Measurements from ENCODE around the gene CTDSP2.

Gene CTDSP2, protein sequence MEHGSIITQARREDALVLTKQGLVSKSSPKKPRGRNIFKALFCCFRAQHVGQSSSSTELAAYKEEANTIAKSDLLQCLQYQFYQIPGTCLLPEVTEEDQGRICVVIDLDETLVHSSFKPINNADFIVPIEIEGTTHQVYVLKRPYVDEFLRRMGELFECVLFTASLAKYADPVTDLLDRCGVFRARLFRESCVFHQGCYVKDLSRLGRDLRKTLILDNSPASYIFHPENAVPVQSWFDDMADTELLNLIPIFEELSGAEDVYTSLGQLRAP
- 53.7 to 281 (median 102) reads per million in 9 experiments for total RNA-seq

DNA sequence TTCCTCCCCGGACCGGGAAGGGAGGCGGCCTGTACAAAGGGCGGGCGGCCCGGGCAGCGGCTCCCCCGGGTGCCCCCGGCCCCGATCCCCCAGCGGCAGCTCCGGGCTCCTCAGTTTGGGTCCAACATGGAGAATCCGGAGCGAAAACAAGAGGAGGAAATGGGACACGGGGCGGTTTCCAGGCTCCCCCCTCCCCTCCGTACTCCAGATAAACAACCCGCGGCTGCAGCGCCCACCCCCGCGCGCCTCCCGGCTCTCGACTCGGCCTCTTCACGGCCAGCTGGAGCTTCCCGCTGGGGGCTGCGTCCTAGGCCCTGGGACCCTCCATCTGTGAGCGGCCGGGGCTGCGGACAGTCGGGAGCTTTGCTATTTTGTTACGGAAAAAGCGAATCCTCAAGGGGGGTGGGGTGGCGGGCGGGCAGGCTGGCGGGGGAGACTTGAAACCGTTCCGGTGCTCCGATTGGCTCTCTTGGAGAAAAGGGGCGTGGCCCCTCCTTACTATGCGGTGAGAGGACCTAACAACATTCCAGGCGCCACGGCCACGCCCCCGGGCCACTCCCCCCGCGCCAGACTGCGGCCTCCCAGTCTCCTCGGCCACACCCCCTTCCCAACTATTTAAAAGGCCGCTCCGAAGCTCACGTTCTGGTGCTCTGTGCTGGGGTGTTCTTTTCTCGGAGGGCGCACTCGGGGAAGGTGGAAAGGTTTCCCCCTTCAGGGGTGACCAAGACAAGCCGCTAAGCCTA lies at the start of gene CTDSP2:
Gene CTDSP2, minus strand, starts transcription at position 153 of the 743 bp plus-strand sequence. CDS start 294 bp downstream, outside the sequence.
- peak; percentile 30 for ATAC-seq (replicated peaks)
- DNase-seq, result peak; percentile 58 to 68 (median 60)
- H3K9me3 Mint-ChIP-seq, result no peaks in the 10 kb centered on the region
- H3K4me3 Mint-ChIP-seq, result peak within 1 kb of the TSS; percentile 84
- peaks cover 5 to 9% of the 10 kb centered on the region in 2 donors for H3K27me3 Mint-ChIP-seq
- H3K36me3 Mint-ChIP-seq (ENCODE audit: insufficient read depth), result peaks cover 42% of the 10 kb centered on the region
- peaks cover 37 to 41% of the 10 kb centered on the region in 2 donors for H3K4me1 Mint-ChIP-seq (ENCODE audit: low read depth in 2 of 2)
- H3K27ac Mint-ChIP-seq, result peak within 1 kb of the TSS; percentile 84 to 98

DNA sequence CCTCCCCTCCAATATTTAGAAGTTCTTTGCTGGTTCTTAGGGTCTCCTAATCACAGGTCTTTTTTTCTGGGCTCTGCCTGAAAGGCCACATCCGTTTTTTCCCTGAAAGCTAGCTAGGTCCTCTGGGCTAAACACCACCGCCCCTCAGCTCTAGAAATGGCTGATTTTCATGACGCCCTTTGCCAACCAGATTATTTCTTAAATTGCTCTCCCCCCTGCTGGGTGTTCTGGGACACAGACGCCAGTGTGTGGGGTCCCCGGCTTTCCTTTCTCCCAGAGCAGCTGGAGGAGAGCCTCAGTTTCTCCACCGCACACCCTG lies 49.5 kb upstream of the CTDSP2 start:
- H3K9me3 Mint-ChIP-seq, result no peaks in the 10 kb centered on the region
- peak overlapping the region in 1 of 2 donors; percentile 17 for H3K4me3 Mint-ChIP-seq
- peak overlapping the region in 1 of 2 donors; percentile 30 for H3K27ac Mint-ChIP-seq
- ATAC-seq (replicated peaks) (no peak), DNase-seq (no peak)
- H3K4me1 Mint-ChIP-seq (ENCODE audit: low read depth in 2 of 2), result peaks cover 27 to 34% of the 10 kb centered on the region in 2 donors
- peaks cover 18% of the 10 kb centered on the region for H3K36me3 Mint-ChIP-seq (ENCODE audit: insufficient read depth)
- H3K27me3 Mint-ChIP-seq, result peaks cover 0 to 16% of the 10 kb centered on the region in 2 donors

DNA sequence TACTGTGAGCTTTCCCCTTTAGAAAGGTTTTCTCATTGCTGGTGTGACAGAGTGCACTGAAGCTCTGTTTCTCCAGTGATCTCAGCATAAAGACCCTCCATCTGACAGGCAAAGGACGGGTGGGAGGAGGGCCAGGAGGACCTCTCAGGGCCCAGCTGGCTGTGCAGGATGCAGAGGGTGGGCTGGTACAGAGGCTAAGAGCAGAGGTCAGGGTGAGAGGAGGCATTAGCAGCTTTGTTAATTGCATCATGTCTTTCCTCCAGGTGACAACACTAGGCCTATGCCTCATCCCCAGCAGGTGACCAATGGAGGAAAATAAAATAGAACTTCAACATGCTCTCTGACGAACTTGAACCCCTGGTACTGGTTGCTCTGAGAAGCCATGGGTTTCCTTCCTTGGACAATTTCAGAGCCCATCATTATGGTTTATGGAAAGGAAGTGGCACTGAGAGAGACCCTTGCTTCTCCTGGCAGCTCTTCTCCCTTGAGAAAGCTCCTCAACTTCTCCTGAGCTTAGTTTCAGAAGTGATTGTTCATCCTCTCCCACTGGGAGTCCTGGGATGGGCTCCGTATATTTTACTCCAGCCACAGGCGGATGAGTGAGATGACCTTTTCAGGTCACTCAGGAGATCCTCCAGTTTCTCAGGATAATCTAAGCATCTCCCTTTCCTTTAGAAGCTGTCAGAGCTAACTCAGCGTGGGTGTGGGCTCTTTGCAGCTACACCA lies 49.0 kb upstream of the CTDSP2 start:
- no peaks in the 10 kb centered on the region for H3K9me3 Mint-ChIP-seq
- peaks cover 27 to 34% of the 10 kb centered on the region in 2 donors for H3K4me1 Mint-ChIP-seq (ENCODE audit: low read depth in 2 of 2)
- ATAC-seq (replicated peaks) (no peak), DNase-seq (no peak)
- H3K27me3 Mint-ChIP-seq, result peaks cover 0 to 16% of the 10 kb centered on the region in 2 donors
- H3K27ac Mint-ChIP-seq, result peak overlapping the region in 1 of 2 donors; percentile 30
- no peak overlapping the region for H3K4me3 Mint-ChIP-seq
- peaks cover 18% of the 10 kb centered on the region for H3K36me3 Mint-ChIP-seq (ENCODE audit: insufficient read depth)

DNA sequence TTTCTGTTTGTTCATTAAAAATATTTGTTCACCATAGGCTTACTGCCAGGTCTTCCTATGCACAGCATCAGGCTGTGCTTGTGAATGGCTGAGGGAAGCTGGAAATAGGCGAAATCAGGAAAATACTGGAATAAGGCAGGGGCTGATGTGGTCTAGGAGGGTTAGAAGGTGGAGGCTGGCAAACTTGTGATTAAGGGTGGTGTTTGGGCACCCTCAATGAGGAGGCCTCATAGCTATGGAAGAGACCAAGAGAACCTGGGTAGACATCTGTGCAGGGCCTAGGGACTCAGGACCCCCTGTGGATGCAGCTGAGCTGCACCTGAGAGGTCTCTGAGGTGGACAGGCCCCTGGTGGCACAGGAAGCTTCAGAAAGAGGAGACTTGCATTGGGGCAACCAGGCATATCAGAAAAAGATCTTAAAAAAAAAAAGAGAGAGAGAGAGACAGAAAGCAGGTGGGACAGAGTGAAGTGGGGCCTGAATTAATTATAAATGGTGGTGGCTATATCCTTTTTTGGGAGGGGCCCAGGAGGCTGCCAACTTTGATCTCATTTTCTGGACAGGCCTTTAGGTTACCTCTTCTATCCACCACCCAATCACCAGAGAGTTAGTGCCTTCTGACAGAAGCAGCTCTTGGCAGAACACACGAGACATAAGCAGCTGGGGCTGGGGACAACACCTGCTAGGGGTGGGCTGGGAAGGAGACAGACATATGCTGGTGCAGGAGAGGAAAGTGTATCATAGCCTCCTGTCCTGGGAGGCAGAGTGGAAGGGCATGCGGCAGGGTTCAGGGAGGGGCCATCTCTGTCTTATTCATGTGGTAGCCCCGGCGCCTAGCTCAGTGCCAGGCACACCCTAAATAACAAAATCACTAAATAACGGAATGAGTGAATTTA lies 48.1 kb upstream of the CTDSP2 start:
- no peak overlapping the region for H3K4me3 Mint-ChIP-seq
- peaks cover 18% of the 10 kb centered on the region for H3K36me3 Mint-ChIP-seq (ENCODE audit: insufficient read depth)
- ATAC-seq (replicated peaks) (no peak), DNase-seq (no peak)
- peaks cover 27 to 31% of the 10 kb centered on the region in 2 donors for H3K4me1 Mint-ChIP-seq (ENCODE audit: low read depth in 2 of 2)
- no peaks in the 10 kb centered on the region for H3K9me3 Mint-ChIP-seq
- no peak overlapping the region for H3K27ac Mint-ChIP-seq
- H3K27me3 Mint-ChIP-seq, result peaks cover 0 to 16% of the 10 kb centered on the region in 2 donors

DNA sequence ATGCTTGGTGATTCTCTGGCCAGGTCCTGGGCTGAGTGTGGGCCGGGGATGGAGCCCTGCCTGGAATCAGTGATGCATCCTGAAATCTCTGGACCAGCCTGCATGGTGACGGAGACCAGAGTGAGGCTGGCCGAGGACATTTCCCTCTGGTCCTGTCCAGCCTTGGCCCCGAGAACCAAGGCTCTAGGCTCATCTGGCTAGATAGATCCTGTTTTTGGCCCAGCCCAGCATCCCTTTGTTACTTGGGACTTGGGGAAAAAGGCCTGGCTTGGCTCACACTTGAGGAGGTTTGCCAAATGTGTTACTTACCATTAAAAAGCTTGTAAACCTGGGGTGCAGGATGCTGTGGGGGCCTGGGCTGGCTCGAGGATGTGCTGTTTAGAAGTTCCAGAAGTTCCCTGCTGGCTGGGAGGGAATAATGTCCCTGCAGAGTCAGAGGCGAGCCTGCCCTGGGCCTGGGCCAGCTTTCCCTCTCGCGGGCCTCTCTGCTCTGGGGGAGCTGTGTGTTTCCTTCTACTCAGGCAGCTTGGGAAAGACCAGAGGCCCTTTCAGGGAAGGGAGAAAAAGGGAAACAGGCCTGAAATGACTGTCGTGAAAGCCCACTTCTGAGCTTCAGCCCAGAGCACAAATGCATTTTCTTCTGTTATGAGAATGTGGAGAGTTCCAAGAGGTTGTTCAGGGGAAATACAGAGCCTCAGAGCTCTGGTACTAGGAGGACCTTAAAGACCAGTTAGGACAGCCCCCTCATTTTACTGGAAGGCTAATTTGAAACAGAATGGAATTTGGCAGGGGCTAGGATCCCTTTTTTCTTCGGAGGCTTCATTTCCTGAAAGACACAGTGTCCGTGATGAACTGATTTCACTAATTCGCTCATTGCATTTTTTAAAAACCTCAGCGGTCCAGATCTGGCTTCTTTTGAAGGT lies 47.2 kb upstream of the CTDSP2 start:
- DNase-seq, result no peak
- no peak overlapping the region for H3K4me3 Mint-ChIP-seq
- peaks cover 21 to 24% of the 10 kb centered on the region in 2 donors for H3K4me1 Mint-ChIP-seq (ENCODE audit: low read depth in 2 of 2)
- no peak for ATAC-seq (replicated peaks)
- no peak overlapping the region for H3K27ac Mint-ChIP-seq
- no peaks in the 10 kb centered on the region for H3K9me3 Mint-ChIP-seq
- H3K27me3 Mint-ChIP-seq, result peaks cover 0 to 16% of the 10 kb centered on the region in 2 donors
- peaks cover 8% of the 10 kb centered on the region for H3K36me3 Mint-ChIP-seq (ENCODE audit: insufficient read depth)

DNA sequence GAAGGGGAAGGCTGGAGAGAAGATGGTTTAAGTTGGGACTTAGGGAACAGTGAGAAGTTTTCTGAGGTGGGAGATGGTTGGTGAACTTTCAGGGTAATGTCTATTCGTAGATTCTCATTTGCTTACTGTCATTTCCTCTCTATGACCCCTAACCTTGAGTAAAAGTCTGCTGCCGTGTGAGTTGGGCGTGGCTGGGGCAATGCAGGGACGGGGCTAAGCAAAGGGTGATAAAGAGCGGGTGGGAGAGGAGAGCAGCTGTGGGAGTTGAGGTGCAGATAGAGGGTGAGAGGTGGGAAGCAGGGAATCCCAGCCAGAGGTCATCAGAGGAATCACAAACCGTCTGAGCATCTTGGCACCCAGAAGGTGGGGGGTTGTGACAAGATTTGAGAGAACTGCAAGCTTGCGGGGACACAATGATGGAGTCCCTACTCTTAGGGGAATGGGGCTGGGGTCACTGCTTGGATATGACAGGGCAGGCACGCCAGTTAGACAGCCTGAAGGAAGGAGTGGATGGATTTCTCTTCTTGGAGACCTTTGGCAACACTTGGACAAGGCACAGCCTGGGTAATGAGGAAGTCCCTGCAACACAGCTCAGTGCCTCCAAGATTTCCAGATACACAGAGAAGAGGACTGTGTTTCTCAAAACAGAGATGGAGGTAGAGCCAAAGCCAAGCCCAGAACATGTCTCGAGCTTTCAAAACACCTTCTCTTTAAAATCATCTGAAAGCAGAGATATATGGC lies 45.9 kb upstream of the CTDSP2 start:
- no peak for DNase-seq
- Mint-ChIP-seq H3K36me3 (ENCODE audit: insufficient read depth) (peaks cover 6% of the 10 kb centered on the region), H3K9me3 (no peaks in the 10 kb centered on the region), H3K27me3 (peaks cover 0 to 16% of the 10 kb centered on the region in 2 donors), H3K4me1 (ENCODE audit: low read depth in 2 of 2) (peaks cover 14 to 15% of the 10 kb centered on the region in 2 donors), H3K4me3 (no peak overlapping the region), H3K27ac (no peak overlapping the region)
- ATAC-seq (replicated peaks), result no peak

DNA sequence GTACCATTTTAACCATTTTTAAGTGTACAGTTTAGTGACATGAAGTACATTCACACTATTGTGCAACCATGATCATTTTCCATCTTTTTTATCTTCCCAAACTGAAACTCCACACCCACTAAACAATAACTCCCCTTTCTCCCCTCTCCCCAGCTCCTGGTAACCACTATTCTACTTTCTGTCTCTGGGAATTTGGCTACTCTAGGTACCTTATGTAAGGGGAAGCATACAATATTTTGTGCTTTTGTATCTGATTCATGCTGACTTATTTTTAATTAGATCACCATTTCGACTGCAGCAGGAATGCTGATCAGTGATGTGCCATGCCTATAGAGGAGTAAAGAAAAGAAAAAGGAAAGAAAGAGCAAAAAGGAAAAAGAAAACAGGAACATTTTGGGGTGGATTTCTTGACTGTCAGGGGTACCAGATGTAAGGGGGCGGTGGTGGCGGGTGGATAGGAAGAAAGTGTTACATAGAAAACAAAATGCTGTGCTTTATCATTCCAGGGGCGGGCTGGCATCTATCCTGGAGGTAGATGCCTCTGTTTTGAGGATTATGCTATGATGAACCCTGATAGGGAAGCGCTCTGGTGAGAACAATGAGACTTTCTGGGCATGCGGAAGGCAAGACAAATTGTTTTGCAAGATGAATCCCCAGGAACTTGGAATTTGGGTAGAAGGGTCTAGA lies 45.2 kb upstream of the CTDSP2 start:
- H3K9me3 Mint-ChIP-seq, result no peaks in the 10 kb centered on the region
- peaks cover 2% of the 10 kb centered on the region for H3K36me3 Mint-ChIP-seq (ENCODE audit: insufficient read depth)
- ATAC-seq (replicated peaks) (no peak), DNase-seq (no peak)
- H3K27me3 Mint-ChIP-seq, result peaks cover 0 to 16% of the 10 kb centered on the region in 2 donors
- H3K4me1 Mint-ChIP-seq (ENCODE audit: low read depth in 2 of 2), result peaks cover 9 to 13% of the 10 kb centered on the region in 2 donors
- no peak overlapping the region for H3K4me3 Mint-ChIP-seq
- H3K27ac Mint-ChIP-seq, result no peak overlapping the region

DNA sequence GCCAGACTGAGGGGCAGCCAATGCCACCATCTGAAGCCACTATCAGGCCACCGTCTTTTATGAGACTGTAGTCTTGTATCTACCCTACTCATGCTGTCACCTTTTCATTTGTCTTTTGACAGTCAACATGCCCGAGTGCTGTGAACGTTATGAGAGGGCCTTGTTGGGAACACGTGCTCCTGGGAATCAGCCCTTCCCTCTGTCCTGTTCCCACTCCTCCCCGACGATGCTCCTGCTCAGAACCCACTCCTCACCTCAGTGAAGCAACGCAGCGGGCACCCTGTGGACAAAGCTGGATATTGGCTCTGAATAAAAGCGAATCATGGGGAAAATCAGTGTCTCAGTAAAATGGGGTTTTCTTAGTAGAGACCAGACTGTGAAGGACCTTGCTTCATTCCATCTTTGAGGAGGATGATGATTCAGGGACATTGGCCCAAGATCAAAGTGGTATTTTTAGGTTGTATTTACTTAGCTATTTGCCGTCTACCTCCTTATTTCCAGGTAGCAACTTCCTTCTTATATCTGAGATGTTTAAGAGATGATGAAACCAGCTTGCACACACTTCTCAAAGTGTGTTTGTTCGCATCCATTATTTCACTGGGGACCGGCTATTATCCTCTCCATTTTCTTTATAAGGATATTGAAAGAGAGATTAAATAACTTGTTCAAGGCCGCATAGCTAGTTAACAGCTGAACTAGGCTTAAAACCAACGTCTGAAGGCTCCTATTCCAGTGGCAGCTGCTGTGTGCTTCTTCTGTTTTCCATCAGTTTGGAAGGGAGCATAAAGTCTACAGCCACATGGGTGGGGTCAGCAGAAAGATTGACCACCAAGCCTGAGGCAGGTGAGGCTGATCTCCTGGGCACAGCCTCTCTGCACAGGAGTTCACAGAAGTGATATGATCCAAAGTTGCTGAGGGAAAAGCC lies 43.9 kb upstream of the CTDSP2 start:
- Mint-ChIP-seq H3K9me3 (no peaks in the 10 kb centered on the region), H3K27me3 (peaks cover 0 to 16% of the 10 kb centered on the region in 2 donors), H3K36me3 (ENCODE audit: insufficient read depth) (peaks cover 2% of the 10 kb centered on the region), H3K4me3 (no peak overlapping the region), H3K4me1 (ENCODE audit: low read depth in 2 of 2) (peaks cover 10 to 13% of the 10 kb centered on the region in 2 donors), H3K27ac (no peak overlapping the region)
- DNase-seq (no peak), ATAC-seq (replicated peaks) (no peak)

DNA sequence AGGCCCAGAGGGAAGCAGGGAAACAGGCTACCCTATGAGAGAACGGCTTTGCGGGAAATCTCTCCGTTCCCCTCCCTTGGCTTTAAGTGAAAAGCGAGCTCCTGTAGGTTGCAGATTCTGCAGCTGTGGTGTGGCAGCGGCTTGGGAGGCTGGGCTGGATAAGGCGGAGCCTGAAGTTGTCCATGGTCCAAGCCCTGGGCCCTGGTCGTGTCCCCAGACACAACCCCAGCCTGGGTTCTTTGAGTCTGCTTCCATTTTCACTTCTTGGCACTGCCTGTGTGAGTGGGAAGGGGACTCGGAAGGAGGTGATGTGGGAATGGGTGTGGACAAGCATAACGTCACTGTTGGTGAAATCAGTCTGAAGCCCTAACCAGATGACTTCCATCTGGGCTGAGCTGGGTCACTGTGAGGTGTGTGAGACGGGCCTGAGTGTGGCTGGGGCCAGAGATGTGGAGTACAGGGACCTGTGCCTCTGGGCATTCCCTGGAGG lies 43.0 kb upstream of the CTDSP2 start:
- H3K36me3 Mint-ChIP-seq (ENCODE audit: insufficient read depth), result peaks cover 2% of the 10 kb centered on the region
- no peak overlapping the region for H3K27ac Mint-ChIP-seq
- H3K4me3 Mint-ChIP-seq, result no peak overlapping the region
- peaks cover 0 to 16% of the 10 kb centered on the region in 2 donors for H3K27me3 Mint-ChIP-seq
- no peak for ATAC-seq (replicated peaks)
- peaks cover 8 to 12% of the 10 kb centered on the region in 2 donors for H3K4me1 Mint-ChIP-seq (ENCODE audit: low read depth in 2 of 2)
- DNase-seq, result no peak
- no peaks in the 10 kb centered on the region for H3K9me3 Mint-ChIP-seq

DNA sequence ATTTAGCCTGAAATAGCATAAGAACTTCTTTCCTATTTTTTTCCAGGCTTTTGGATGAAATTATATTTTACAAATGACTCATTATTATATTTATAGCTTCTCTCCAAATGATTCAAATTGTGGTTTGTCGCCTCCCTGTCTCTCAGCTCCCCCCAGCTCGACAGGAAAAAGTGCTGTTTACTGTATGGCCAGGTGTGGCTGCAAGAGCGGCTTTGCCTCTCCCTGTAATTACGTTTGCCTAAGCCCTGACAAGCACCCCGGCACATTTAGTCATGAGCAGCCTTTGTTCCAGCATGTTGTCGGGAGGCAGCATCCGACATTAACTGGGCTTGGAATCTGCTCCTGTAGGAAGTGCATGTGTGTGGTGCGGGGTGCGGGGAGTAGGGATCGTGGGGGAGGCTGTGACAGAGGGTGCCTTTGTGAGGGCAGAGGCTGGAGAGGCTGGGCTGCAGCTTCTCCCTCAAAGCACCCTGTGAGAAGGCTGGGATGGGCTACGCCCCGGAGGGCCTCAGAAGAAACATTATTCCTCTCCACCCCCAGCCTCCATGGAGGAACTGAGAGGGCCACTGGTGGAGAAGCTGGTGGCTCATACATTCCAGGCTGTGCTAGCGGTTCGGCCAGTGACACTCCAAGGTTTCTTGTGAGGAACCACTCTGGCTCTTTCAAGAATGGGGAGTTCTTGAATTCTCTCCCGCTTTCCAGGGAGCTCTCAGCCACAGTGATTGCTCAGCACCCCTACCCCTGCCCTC lies 42.1 kb upstream of the CTDSP2 start:
- Mint-ChIP-seq H3K9me3 (peaks cover 0 to 1% of the 10 kb centered on the region in 2 donors), H3K4me3 (no peak overlapping the region), H3K27ac (peak overlapping the region in 1 of 2 donors; percentile 73), H3K4me1 (ENCODE audit: low read depth in 2 of 2) (peaks cover 6 to 11% of the 10 kb centered on the region in 2 donors), H3K36me3 (ENCODE audit: insufficient read depth) (peaks cover 2% of the 10 kb centered on the region), H3K27me3 (peaks cover 0 to 16% of the 10 kb centered on the region in 2 donors)
- ATAC-seq (replicated peaks), result peak; percentile 65
- no peak for DNase-seq

Data from effector memory CD8-positive, alpha-beta T cell (primary cell).